Measurements from ENCODE around the gene KCNMA1.

Gene KCNMA1

GRCh38 chr10:76901701-76902100 lies 735.9 kb downstream of the KCNMA1 start:
- DNase-seq, result no peak

- no peak for DNase-seq
Measured at GRCh38 chr10:76899490-76899889, 738.1 kb downstream of the KCNMA1 start.

GRCh38 chr10:76892766-76893479 lies 744.7 kb downstream of the KCNMA1 start:
- DNase-seq, result no peak

- no peak for DNase-seq
Measured at GRCh38 chr10:76887223-76888010, 750.2 kb downstream of the KCNMA1 start.

- no peak for DNase-seq
Measured at GRCh38 chr10:76885816-76886215, 751.8 kb downstream of the KCNMA1 start.

- DNase-seq, result no peak
Measured at GRCh38 chr10:76884673-76885275, 752.8 kb downstream of the KCNMA1 start.

- no peak for DNase-seq
Measured at GRCh38 chr10:76883596-76883995, 754.0 kb downstream of the KCNMA1 start.

GRCh38 chr10:76882796-76883195 lies 754.8 kb downstream of the KCNMA1 start:
- DNase-seq, result no peak

DNA sequence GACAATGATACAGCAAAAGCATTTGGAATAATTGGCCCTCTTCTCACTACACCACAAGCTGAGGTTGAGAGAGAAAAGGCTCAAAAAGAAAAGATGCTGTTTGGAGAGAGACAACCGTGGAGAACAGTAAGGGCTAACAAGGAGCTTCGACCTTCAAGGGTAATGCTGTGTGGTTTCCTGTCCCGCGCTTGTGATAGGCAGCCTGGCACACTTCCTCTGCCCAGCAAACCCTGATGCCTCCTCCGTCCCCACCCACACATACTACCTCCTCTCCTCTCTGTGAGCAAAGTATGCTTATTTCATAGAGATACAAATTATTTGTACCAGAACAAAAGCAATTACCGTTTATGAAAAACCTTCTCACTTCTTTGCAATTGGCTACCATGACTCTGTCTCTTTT lies 755.4 kb downstream of the KCNMA1 start:
- DNase-seq, result no peak

- DNase-seq, result no peak
Measured at GRCh38 chr10:76881477-76882220, 756.0 kb downstream of the KCNMA1 start.

DNA sequence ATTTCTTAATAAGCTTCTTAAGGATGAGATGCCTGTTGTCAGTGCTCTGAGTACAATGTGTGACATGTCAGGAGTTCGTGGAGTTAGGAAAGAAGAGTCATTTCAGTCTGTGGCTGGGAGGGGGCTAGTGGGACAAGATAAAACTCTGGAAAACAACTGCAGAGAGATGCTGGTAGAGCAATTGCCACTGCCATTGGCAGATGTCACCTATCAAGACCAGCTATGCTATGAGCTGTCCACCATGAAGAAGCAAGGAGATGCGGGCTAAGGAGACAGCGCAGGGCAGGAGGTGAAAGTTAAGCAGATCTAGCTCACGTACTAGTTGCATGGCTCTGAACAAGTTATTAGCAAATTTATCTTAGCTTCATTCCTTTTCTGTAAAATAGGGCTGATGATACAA lies 756.7 kb downstream of the KCNMA1 start:
- no peak for DNase-seq

DNA sequence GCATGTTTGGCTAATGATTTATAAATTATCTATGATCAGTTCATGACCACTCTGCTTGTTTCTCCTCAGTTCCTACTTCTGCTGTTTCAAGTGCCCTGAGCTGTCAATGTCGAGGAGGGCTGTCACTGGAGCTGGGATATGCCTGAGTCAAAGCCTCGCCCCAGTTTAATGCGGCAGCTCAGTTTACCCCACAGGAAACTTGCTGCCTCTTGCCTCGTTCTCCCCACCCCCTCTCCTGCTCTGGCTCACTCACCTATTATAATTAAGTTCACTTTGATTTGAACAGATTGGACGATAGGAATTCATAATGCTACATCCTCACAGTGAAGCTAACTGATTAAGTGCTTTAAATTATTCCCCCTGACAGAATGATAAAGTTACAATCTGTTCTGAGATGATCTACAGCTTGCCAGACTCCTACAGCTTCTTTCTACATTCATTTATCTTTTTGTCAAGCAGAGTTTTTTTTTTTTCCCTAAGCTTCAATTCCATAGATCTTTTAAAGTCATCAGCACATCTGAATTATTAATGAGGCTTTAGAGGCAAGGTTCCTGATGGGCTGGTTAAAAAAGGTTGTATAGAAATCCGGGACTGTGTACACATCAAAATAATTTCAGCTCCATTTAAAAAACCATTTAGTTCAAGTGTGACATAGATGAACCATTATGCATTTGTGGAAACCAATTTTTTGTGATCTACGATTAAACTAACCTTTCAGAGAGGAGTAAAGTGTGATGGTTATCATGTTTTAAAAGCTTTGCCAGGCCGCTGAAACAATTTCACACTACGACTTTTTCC lies 758.3 kb downstream of the KCNMA1 start:
- no peak for DNase-seq

DNA sequence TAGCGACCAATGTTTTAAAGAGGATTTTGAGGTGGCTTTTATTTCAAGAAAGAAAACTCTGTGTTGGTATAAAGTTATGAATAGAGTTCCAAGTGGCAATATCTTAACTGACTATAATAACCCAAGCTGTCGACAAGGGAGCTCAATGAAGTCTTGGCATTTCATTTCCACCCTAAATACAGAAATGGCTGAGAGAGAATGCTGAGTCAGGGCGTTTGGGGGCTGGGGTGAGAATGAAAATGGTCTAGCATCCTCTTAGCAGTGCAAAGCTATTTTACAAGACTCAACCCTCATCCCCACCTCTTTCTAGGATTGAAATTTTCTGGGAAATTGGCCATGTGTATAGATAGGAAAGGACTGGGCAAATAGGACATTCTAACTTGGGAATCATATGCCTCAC lies 759.1 kb downstream of the KCNMA1 start:
- no peak for DNase-seq

- DNase-seq, result no peak
Measured at GRCh38 chr10:76874896-76875295, 762.7 kb downstream of the KCNMA1 start.

DNA sequence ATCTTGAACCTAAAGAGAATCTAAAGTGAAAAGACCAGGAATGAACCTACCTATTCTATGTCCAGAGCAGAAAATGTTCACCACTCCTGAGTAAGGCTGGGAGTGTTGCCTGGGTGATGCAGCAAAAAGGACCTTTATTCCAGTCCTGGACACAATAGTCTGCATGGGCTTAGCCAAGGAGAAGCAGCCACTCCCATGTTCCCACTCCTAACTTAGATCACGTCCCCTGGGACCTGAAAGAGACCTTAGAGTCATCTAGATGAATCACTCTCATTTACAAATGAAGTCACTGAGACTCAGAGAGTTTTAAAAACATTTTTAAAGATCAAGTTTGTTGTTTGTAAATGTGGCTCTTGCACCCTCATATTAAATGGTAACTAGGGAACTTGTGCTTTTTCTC lies 763.4 kb downstream of the KCNMA1 start:
- no peak for DNase-seq

GRCh38 chr10:76871697-76872295 lies 765.8 kb downstream of the KCNMA1 start:
- DNase-seq, result no peak

GRCh38 chr10:76869931-76870330 lies 767.7 kb downstream of the KCNMA1 start:
- no peak for DNase-seq

GRCh38 chr10:76868098-76868977 lies 769.3 kb downstream of the KCNMA1 start:
- no peak for DNase-seq

GRCh38 chr10:76866841-76867586 lies 770.6 kb downstream of the KCNMA1 start:
- no peak for DNase-seq

DNA sequence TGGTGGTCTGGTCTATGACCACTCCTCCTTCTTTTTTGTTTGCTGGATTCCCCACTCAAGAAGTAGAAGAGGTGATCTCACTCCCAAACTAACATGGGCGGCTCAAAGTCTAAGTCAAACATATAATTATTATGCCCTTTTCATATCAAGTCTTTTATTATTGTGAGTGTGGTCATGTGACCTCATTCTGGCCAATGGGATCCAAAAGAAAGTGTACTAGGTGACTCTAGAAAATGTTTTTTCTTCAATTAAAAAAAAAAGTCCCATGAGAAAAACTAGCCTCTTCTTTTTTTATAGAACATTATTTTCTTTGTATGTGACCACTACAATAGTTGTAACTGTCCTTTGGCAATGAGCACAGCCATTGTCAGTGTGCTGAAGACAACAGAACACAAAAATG lies 772.7 kb downstream of the KCNMA1 start:
- no peak for DNase-seq
